GM12873 (cell line): ENCODE measurements around the gene METTL8.

Experiments
- TF ChIP-seq, protein P1 (sequence below): IDR thresholded peaks from 2 replicates; pipeline ENCODE4 v1.5.1; 2012; ENCODE audit warnings: low read depth, mild to moderate bottlenecking, moderate library complexity, low read length, control low read depth; ENCODE audit not compliant: insufficient read depth; ENCODE audit errors: missing control alignments

METTL8 gene

DNA sequence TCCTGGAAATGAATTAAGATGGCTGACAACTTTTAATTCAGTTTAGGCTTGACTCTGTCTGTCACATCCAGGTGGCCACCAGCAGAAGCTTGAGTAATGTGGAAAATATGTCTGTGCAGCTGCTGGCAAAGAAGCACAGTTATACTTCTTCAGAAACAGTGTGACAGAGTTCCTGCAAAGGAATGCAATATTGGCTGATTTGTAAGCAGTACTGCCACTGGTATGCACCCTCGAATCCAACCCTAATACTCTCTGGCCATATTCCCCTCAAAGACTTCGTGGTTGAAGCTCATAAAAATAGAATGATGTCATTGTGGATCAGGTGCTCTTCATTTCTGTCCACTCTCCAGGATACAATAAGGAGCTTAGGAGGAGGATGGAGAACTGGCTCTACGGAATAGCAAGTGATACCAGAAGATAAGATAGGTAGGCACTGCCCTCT is 86.2 kb downstream of the METTL8 start:
- TF ChIP-seq, protein P1, sequence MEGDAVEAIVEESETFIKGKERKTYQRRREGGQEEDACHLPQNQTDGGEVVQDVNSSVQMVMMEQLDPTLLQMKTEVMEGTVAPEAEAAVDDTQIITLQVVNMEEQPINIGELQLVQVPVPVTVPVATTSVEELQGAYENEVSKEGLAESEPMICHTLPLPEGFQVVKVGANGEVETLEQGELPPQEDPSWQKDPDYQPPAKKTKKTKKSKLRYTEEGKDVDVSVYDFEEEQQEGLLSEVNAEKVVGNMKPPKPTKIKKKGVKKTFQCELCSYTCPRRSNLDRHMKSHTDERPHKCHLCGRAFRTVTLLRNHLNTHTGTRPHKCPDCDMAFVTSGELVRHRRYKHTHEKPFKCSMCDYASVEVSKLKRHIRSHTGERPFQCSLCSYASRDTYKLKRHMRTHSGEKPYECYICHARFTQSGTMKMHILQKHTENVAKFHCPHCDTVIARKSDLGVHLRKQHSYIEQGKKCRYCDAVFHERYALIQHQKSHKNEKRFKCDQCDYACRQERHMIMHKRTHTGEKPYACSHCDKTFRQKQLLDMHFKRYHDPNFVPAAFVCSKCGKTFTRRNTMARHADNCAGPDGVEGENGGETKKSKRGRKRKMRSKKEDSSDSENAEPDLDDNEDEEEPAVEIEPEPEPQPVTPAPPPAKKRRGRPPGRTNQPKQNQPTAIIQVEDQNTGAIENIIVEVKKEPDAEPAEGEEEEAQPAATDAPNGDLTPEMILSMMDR, result no peak

- TF ChIP-seq, protein P1, result peak; percentile 29
Measured at GRCh38 chr2:171346723-171347557, 86.8 kb downstream of the METTL8 start.

DNA sequence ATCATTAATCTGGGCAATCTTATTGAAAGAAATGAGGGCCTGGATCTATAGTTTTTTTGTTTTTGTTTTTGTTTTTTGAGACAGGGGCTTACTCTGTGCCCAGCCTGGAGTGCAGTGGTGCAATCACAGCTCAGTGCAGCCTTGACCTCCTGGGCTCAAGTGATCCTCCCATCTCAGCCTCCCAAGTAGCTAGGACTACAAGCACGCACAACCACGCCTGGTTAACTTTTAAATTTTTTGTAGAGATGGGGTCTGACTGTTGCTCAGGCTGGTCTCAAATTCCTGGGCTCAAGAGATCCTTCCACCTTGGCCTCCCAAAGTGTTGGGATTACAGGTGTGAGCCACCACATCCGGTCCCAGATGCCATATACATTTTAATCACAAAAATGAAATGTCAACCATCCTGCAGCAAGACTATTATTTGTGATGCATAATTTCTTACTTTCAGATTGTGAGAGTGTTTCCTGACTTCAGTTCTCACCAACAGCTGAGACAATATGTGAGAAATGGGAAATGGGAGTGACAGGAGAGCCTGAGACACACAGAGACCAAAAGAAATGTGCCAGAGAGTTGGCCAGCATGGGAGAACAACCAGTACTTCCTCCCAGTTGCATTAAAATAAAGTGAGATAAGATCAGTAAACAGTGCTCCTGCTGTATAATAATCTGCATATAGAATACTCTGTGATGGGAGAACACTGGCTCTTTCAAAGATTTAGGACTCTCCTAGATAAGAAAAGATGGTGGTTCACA is 87.6 kb downstream of the METTL8 start:
- TF ChIP-seq, protein P1, result no peak

DNA sequence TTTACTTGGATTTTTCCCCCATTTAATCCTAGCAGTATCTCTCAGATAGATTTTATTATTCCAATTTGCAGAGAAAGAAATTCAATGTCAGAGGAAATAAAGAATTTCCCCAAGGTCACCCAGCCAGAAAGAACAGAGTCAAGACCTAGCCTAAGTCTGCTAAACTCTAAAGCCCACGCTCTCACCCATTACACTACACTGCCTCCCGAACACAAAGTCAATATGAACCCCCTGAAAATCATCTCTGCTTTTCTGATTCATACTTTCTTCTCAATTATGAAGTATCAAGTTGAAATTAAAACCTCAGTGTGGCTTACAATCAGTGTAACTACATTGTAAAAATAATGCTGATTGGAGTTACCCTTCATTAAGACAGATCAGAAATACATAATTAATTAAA is 89.6 kb downstream of the METTL8 start:
- TF ChIP-seq, protein P1, result no peak

- TF ChIP-seq, protein P1, result no peak
Measured at GRCh38 chr2:171342067-171342413, 91.8 kb downstream of the METTL8 start.

DNA sequence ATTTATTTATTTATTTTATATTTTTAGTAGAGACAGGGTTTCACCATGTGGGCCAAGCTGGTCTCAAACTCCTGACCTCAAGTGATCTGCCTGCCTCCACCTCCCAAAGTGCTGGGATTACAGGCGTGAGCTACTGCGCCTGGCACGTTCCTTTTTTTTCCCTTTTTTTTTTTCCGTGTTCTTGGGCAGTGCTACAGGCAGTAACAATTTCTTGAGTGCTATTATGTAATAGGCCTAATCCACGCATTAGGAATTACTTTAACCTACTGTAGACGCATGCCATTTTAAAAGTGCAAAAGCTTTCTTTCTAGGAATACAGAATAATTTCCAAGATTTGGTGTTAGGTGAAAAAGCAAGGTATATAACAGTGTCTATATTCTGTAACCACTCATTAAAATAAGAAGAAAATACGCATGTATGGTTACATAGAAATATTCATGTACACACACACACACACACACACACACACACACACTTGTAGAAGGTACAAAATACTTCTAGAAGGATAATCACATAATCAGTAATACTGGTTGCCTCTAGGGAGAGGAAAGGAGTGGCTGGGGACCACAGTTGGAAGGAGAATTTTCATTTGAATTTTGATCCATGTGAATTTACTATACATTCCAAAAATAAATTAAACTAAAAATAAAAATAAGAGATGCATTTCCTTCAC is 92.3 kb downstream of the METTL8 start:
- TF ChIP-seq, protein P1, result no peak

DNA sequence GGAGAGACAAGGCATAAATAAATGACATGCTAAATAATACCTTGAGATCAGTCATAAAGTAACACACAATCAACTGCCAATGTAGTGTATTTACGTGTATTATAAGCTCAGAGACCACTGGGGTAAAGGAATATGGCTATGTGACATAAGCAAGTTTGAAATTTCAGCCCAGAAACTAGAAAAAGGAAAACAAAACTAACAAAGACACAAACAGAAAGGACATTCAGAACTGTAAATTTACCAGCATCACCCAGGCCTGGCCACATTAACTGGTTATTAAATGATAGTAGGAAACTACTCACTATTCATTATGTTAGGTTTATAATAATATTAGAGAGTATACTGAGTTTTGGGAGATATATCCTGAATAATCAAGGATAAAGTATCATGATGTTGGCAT is 98.8 kb downstream of the METTL8 start:
- TF ChIP-seq, protein P1, result no peak
